Bronchial epithelial cell (primary cell): ENCODE measurements around the gene SMC5. TPM values are rescaled to one million over a fixed set of nuclear protein-coding genes. Genes with fewer than 3 reads are reported as not detected.
"Not testable (repeated sequence)": the region's sequence is repeated elsewhere in the genome, so short reads cannot be mapped to it uniquely, and the experiment has no call there.

Source experiments
- DNase-seq: peaks from one replicate; pipeline ENCODE4 v3.0.0-alpha.2; 2010; ENCODE audit warnings: low read depth
- FAIRE-seq: peaks from 2 replicates; lab custom pipeline; 2011; peaks lifted over from hg19 to GRCh38; lab: Jason Lieb, UNC
- H3K27me3 ChIP-seq: 2 replicates; pipeline ENCODE4 v1.5.1; 2011; ENCODE audit warnings: low read length; ENCODE audit not compliant: control insufficient read depth, insufficient read depth
- H3K36me3 ChIP-seq: 2 replicates; pipeline ENCODE4 v1.5.1; 2011; ENCODE audit warnings: low read length; ENCODE audit not compliant: control insufficient read depth, insufficient read depth
- H3K4me3 ChIP-seq: 2 replicates; pipeline ENCODE4 v1.5.1; 2011; ENCODE audit warnings: mild to moderate bottlenecking, low read depth, low read length, control low read depth
- CTCF ChIP-seq: IDR thresholded peaks from 2 replicates; pipeline ENCODE4 v1.5.1; 2011; ENCODE audit warnings: mild to moderate bottlenecking, moderate library complexity, low read length, control low read depth, inconsistent platforms; ENCODE audit not compliant: insufficient read depth, severe bottlenecking
- total RNA-seq: library from RNA; depleted of rRNA; stranded (reverse); fragments of >200 nt; gene quantifications from 2 replicates; pipeline ENCODE4 v1.2.1, GENCODE V29; 2014

The SMC5 gene
- total RNA-seq, 1 donor from 2014 or later, result 16.6 TPM

- no peak for DNase-seq
- no peak for FAIRE-seq
- no peaks in the 10 kb centered on the region for H3K27me3 ChIP-seq
Measured at GRCh38 chr9:70228611-70229010, 30.2 kb upstream of the SMC5 start.

GRCh38 chr9:70229026-70229425 is 29.8 kb upstream of the SMC5 start:
- H3K27me3 ChIP-seq, result no peaks in the 10 kb centered on the region
- no peak for DNase-seq
- H3K36me3 ChIP-seq, result no peaks in the 10 kb centered on the region
- H3K4me3 ChIP-seq, result no peak overlapping the region
- no peak for FAIRE-seq
- TF ChIP-seq CTCF, result no peak

More at GRCh38 chr9:70228611-70229010, 30.2 kb upstream of the SMC5 start:
- TF ChIP-seq CTCF, result no peak
- Histone ChIP-seq H3K36me3 (no peaks in the 10 kb centered on the region), H3K4me3 (no peak overlapping the region)

GRCh38 chr9:70229579-70229978 is 29.2 kb upstream of the SMC5 start:
- peak; percentile 37 for TF ChIP-seq CTCF
- Histone ChIP-seq H3K4me3 (no peak overlapping the region), H3K36me3 (no peaks in the 10 kb centered on the region), H3K27me3 (no peaks in the 10 kb centered on the region)
- FAIRE-seq (no peak), DNase-seq (peak; percentile 50)

GRCh38 chr9:70232476-70232875 is 26.3 kb upstream of the SMC5 start:
- Histone ChIP-seq H3K36me3 (no peaks in the 10 kb centered on the region), H3K4me3 (no peak overlapping the region), H3K27me3 (no peaks in the 10 kb centered on the region)
- no peak for DNase-seq
- no peak for TF ChIP-seq CTCF
- no peak for FAIRE-seq

- H3K4me3 ChIP-seq, FAIRE-seq, H3K27me3 ChIP-seq, H3K36me3 ChIP-seq, DNase-seq: not testable (repeated sequence)
Measured at GRCh38 chr9:70234208-70234607, 24.6 kb upstream of the SMC5 start.

GRCh38 chr9:70245952-70246351 is 12.8 kb upstream of the SMC5 start:
- H3K36me3 ChIP-seq, FAIRE-seq, H3K27me3 ChIP-seq, DNase-seq, H3K4me3 ChIP-seq: not testable (repeated sequence)

- no peak for TF ChIP-seq CTCF
- no peak overlapping the region for H3K4me3 ChIP-seq
- H3K27me3 ChIP-seq, result no peaks in the 10 kb centered on the region
- FAIRE-seq, result no peak
- DNase-seq, result no peak
- H3K36me3 ChIP-seq, result no peaks in the 10 kb centered on the region
Measured at GRCh38 chr9:70250221-70250620, 8.6 kb upstream of the SMC5 start.
